Embryonic facial prominence (tissue), 1 donor: ENCODE measurements around the gene RNF41.
A peak's percentile ranks its signal among the peaks of the same experiment; 100 is the strongest.
"Not testable (repeated sequence)": the region's sequence is repeated elsewhere in the genome, so short reads cannot be mapped to it uniquely, and the experiment has no call there.

ENCODE experiments used
- DNase-seq: peaks from one replicate; pipeline ENCODE4 v3.0.0-alpha.2; 2016; ENCODE audit errors: extremely low spot score

Gene RNF41

DNA sequence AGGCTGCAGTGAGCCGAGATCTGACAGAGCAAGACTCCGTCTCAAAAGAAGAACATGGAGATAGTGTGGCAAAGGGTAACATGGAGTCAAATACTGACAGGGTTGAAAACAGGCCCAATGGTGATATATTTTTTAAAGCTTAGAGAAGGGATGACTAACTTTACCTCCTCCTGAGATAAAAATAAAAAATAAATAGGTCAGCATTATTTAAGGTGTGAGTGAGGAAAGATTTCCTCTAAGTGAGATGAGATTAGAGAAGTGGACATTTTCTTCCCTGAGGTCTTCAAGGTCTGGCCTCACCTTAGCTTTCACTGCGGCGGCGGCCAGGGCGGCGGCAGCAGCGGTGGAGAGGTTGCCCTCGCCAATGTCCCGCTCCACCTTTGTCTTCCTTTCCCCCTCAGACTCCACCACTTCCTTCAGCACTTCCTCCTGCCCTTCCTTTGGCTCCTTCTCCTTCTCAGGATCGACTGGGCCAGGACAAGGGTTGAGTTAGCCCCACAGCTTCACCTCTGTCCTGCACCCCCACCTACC, 52.4 kb downstream of the RNF41 start:
- DNase-seq: no peak

GRCh38 chr12:56165369-56165768, 56.4 kb downstream of the RNF41 start:
- no peak for DNase-seq

DNA sequence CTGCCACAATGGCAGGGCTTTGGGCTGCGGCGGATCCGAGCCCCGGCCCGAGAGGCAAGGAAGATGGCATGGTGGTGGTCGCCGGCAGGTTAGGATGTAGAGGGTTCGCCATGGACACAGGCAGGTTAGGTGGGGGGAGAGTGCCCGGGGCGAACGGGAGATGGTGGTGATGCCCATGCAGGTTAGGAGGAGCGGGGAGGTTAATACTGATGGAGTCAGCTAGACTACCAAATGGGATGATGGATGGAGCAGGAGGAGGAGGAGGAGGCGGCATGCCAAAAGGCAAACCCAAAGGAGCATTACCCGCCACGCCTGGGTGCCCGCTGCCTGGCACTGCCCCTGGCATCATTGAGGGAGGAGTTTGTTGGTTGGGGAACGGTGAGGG, 57.4 kb downstream of the RNF41 start:
- no peak for DNase-seq

- no peak for DNase-seq
Observed at GRCh38 chr12:56163533-56164344, 58.0 kb downstream of the RNF41 start.

DNA sequence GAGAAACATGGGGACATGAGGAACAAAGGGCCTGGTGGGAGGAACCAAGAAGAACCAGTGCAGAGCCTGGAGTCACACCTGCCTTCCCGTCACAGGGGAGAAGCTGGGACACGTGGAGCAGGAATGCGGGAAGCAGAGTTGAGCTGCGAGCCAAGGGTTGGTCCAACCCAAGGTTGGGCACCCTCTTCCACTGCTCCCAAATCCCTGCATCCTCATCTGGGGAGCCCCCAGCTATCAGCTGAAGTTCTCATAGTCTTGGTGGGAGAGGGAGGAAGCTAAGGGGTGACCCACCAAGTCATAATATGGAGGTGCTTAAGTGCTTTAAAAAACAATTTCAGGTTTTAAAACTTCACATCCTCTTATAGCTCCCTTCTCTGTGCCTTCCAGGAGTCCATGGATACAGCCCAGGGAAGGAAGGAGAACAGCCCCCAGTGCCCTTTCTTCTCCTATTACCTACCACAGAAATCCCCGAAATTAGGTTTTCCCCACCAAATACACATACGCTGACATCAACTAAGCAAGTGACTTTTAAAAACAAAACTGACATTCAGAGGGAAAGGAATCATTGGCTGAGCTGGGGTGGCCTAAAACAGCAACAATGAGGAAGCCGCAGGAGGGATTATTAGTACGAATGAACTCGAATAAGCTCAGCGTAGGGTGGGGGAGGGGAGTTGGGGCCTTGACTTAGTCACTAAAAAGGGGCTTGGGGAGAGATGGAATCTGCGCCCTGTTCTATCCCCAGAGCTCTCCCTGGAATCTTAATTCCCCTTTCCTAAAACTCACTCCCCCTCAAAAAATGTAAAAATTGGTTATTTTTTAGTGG, 59.0 kb downstream of the RNF41 start:
- DNase-seq: no peak

DNA sequence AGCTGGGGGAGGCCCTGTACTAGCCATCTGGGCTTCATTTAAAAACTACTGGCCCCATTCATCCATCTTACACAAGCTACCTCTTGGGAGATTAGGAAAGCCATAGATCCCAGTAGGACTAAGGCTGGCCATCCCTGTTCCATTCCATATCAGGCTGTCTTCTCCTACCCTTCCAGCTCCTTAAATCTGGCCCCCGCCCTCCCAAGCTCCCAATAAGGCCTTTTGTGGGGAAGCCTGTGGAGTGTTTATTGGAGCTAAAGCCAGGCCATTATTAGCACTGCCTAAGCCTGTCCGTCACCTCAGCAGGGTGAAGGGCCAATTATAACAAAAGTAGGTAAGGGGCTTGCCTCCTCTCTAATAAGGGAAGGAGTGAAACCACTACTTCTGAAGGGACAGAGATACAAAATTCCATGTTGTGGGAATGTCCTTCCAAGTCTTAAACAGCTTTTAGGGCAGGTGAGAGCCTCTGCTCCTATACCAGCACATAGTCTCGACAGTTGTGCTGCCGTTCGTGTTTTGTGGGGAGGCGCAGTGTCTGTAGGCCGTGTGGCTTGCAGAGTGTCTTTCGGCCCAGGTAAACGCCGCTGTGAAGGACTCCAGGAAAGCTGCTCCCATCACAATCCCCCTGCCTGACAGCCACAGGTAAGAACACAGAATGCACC, 59.9 kb downstream of the RNF41 start:
- no peak for DNase-seq

DNA sequence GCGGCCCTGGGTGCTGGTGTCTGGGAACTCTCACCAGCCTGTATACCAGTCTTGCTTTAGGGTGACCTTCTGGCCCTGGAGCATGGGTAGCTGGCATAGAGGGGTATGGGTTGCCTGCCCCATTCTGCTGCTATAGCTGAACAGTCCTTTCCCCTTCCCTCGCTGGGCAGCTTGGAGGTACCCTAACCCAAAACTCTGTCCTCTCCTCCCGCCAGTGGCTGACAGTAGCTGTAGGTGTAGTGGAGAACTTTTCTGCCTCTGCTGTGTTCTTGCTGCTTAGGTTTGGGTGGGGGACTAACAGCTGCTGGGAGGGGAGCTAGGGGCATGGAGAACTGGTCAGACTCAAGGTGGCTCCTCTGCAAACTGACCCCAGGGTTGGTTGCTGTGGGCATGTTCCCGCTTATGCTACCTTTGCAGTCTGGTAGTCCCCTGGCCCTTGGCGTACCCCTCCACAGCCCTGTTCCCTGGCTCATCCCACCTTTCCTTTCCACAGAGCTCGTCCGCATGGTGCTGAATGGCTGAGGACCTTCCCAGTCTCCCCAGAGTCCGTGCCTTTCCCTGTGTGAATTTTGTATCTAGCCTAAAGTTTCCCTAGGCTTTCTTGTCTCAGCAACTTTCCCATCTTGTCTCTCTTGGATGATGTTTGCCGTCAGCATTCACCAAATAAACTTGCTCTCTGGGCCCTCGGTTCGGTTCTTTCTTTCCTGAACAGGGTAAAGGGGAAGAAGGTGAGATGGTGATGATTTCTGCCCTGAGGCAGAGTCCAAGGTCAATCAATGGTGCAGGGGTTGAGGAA, 60.6 kb downstream of the RNF41 start:
- DNase-seq: no peak

GRCh38 chr12:56160193-56160763, 61.4 kb downstream of the RNF41 start:
- no peak for DNase-seq

DNA sequence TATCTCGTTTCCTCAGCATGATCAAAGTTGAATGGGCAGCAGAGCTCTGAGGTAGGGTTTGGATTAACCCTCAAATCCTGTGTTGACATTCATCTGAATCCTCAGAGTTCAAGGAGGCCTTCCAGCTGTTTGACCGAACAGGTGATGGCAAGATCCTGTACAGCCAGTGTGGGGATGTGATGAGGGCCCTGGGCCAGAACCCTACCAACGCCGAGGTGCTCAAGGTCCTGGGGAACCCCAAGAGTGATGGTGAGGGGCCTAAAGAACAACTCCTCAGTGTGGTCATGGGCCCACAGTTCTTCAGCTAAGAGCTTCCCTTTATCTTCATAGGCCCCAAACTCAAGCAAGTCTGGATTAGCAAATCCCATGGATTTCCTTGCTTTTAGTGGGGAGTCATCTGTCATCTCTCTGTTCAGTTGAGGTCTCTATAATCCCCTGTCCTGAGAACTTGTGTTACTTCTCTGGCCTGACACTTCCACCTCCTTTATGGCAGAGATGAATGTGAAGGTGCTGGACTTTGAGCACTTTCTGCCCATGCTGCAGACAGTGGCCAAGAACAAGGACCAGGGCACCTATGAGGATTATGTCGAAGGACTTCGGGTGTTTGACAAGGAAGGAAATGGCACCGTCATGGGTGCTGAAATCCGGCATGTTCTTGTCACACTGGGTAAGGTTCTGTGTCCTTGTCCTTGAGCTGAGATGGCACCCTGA, 62.1 kb downstream of the RNF41 start:
- DNase-seq: no peak

- no peak for DNase-seq
Observed at GRCh38 chr12:56158926-56159461, 62.7 kb downstream of the RNF41 start.

DNA sequence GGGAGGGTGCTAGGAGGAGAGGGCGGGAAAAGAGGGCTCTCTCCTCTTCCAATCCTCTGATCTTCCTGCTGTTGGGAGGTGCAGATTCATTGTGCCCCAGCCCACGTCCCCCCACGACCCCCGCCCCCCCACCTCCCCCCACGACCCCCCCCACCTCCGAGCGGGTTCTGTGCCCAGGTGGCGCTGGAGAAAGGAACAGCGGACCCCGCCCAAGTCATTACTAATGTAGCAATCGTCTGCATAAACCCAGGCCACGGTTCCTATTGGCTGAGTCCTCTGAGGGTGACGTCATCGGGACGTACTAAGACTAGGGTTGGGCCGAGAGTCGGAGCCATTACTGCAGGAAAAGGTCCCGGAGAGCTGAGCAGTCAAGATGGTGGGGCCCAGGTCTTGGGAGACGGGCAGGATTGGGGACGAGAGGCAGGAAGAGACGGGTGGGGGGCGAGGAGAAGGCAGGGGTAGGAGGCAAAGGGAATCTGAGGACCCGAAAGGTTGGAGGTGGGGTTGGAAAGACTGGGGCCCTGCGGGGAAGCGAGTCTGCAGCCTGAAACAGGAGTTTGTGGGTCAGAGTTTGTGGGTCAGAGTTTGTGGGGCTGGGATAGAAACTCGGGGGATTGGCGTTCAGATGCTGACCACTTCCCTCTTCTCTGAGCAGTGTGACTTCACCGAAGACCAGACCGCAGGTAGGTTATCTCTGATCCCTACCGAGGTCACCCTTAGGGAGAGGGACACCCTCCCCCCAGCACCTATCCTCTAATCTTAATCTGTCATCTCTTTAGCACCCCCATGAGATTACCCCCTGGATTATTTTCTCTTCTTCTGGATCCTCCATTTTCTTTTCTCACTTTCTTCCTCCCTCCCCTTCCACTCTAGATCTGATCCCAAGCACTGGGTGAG, 63.4 kb downstream of the RNF41 start, which contains the start of gene MYL6:
TSS of gene MYL6 (plus strand) at position 331 of the 897 bp plus-strand sequence. CDS start at position 374, 43 bp downstream.
- DNase-seq: peak; percentile 98

- peak; percentile 85 for DNase-seq
Observed at GRCh38 chr12:56157201-56158028, 64.3 kb downstream of the RNF41 start.

DNA sequence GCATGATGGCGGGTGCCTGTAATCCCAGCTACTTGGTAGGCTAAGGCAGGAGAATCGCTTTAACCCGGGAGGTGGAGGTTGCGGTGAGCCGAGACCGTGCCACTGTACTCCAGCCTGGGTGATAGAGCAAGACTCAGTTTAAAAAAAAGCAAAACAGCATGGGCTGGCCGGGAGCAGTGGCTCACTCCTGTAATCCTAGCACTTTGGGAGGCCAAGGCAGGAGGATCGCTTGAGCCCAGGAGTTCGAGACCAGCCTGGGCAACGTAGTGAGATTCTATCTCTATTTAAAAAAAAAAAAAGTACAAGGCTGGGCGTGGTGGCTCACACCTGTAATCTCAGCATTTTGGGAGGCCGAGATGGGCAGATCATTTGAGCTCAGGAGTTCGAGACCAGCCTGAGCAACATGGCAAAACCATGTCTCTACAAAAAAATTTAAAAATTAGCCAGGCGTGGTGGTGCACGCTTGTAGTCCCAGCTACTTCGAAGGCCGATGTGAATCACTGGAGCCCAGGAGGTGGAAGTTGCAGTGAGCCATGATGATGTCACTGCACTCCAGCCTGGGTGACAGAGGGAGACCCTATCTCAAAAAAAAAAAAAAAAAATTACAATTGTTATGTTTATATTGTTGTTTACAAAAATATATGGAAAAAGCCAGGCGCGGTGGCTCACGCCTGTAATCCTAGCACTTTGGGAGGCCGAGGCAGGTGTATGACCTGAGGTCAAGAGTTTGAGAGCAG, 65.1 kb downstream of the RNF41 start:
- not testable (repeated sequence) for DNase-seq

DNA sequence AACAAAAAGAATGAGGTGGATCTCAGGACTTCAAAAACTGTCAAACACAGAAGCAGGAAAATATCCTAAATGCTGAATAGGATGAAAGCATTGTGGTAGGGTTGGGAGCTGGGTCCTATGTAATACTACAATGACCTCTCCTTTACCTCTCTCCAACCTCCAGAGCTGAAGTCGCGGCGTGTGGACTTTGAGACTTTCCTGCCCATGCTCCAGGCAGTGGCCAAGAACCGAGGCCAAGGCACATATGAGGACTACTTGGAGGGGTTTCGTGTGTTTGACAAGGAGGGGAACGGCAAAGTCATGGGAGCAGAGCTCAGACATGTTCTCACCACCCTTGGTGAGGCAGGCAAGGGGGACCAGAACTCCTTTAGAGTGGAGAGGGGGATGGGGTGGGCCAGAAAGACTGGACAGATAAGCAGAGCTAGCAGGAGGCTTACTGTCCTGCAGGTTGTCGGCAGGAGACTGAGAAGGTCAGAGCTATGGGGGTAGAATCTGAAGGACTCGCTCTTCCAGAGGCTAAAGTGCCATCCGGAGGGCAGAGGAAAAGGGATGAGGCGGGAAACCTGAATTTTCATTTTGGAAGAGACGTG, 66.4 kb downstream of the RNF41 start:
- DNase-seq: no peak

DNA sequence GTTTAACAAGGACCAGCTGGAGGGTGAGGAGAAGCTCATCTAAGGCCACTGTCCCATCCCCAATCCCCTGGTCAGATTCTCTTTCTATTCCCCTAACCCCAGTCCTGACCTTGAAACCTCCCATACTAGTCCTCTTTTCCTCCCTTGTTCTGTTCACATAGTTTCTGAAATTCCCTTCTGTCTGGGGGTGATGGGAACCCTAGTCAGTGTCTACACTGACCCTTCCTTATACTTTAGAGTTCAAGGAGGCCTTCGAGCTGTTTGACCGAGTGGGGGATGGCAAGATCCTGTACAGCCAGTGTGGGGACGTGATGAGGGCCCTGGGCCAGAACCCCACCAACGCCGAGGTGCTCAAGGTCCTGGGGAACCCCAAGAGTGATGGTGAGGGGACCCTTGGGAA, 66.9 kb downstream of the RNF41 start:
- no peak for DNase-seq

DNA sequence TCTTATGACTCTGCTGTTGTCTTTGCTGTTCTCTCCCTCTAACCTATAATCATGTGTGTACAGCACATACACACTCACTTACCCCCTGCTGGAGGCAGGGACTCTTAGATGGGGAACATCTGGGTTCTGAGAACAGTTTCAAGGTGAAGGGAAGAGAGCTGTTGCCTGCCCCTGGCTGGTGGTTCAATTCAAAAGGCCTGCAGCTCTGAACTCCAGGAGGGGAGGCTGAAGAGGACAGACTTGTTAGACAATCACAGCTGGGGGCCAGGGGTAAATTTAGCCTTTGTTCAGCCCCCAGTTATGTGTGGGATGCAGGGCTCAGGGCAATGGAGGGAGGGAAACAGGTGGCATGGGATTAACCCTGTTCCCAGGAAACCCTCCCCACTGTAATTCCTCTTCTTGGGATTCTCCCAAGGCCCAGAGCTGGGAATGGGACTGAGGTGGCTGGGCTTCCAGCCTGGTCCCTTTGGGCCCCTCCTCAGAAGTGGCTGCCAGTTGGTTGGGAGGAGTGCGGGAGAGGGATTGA, 67.4 kb downstream of the RNF41 start:
- no peak for DNase-seq

DNA sequence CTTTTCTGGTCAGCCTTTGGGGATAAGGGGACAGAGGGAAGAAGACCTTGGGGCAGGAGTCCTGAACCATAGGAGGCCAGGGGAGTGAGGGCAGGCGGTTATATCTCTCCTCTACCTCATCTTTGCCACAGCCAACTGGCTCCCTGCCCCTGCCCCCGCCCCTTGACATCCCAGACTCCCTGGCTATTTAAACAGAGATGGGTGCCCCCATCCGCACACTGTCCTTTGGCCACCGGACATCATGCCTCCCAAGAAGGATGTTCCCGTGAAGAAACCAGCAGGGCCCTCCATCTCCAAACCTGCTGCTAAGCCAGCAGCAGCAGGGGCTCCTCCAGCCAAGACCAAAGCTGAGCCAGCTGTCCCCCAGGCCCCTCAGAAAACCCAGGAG, 68.0 kb downstream of the RNF41 start:
- no peak for DNase-seq
